RWPE2 (cell line): Measurements from ENCODE around the gene NAV2.

Experiments
- ATAC-seq: fragments of 200-7000 bp; cut with Tn5 transposase; 3 replicates; pipeline ENCODE4 v1.9.1; 2021; ENCODE audit warnings: low read depth
- DNase-seq: peaks from one replicate; pipeline ENCODE4 v3.0.0-alpha.2; 2020; ENCODE audit warnings: low spot score
- H3K27ac ChIP-seq: fragments of 450-650 bp; 2 replicates; pipeline ENCODE4 v1.5.1; 2017; ENCODE audit warnings: mild to moderate bottlenecking; ENCODE audit not compliant: poor library complexity, severe bottlenecking
- H3K27me3 ChIP-seq: fragments of 250-450 bp; sonication (Bioruptor Pico); 2 replicates; pipeline ENCODE4 v1.5.1; 2021; ENCODE audit warnings: mild to moderate bottlenecking, moderate library complexity; ENCODE audit not compliant: insufficient read depth, poor library complexity, severe bottlenecking
- H3K36me3 ChIP-seq: fragments of 250-450 bp; sonication (Bioruptor Pico); 2 replicates; pipeline ENCODE4 v1.5.1; 2020; ENCODE audit warnings: low read depth, mild to moderate bottlenecking, moderate library complexity
- H3K4me1 ChIP-seq: fragments of 250-450 bp; sonication (Bioruptor Pico); 2 replicates; pipeline ENCODE4 v1.5.1; 2021; ENCODE audit warnings: mild to moderate bottlenecking, moderate library complexity; ENCODE audit not compliant: insufficient read depth, poor library complexity, severe bottlenecking
- H3K4me3 ChIP-seq: fragments of 250-450 bp; sonication (Bioruptor Pico); 2 replicates; pipeline ENCODE4 v1.5.1; 2021; ENCODE audit warnings: mild to moderate bottlenecking, moderate library complexity; ENCODE audit not compliant: severe bottlenecking
- H3K9me3 ChIP-seq: fragments of 250-450 bp; sonication (Bioruptor Pico); 2 replicates; pipeline ENCODE4 v1.5.1; 2021; ENCODE audit warnings: mild to moderate bottlenecking, moderate library complexity; ENCODE audit not compliant: severe bottlenecking
- TF ChIP-seq, protein P1 (sequence below): fragments of 450-650 bp; IDR thresholded peaks from one replicate; pipeline ENCODE4 v1.5.1; 2017; ENCODE audit warnings: mild to moderate bottlenecking, moderate library complexity; ENCODE audit not compliant: poor library complexity, severe bottlenecking

The NAV2 gene

GRCh38 chr11:20042811-20043341, 330.2 kb downstream of the NAV2 start:
- Histone ChIP-seq H3K27me3 (no peaks in the 10 kb centered on the region), H3K27ac (no peak overlapping the region), H3K9me3 (no peaks in the 10 kb centered on the region), H3K4me3 (no peak overlapping the region), H3K36me3 (peaks cover 68% of the 10 kb centered on the region), H3K4me1 (peaks cover 22% of the 10 kb centered on the region)
- TF ChIP-seq, protein P1, sequence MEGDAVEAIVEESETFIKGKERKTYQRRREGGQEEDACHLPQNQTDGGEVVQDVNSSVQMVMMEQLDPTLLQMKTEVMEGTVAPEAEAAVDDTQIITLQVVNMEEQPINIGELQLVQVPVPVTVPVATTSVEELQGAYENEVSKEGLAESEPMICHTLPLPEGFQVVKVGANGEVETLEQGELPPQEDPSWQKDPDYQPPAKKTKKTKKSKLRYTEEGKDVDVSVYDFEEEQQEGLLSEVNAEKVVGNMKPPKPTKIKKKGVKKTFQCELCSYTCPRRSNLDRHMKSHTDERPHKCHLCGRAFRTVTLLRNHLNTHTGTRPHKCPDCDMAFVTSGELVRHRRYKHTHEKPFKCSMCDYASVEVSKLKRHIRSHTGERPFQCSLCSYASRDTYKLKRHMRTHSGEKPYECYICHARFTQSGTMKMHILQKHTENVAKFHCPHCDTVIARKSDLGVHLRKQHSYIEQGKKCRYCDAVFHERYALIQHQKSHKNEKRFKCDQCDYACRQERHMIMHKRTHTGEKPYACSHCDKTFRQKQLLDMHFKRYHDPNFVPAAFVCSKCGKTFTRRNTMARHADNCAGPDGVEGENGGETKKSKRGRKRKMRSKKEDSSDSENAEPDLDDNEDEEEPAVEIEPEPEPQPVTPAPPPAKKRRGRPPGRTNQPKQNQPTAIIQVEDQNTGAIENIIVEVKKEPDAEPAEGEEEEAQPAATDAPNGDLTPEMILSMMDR: no peak
- no peak for DNase-seq
- no peak for ATAC-seq

GRCh38 chr11:20043992-20044391, 331.4 kb downstream of the NAV2 start:
- Histone ChIP-seq H3K9me3 (no peaks in the 10 kb centered on the region), H3K4me3 (no peak overlapping the region), H3K36me3 (peaks cover 66% of the 10 kb centered on the region), H3K4me1 (peaks cover 22% of the 10 kb centered on the region), H3K27me3 (no peaks in the 10 kb centered on the region), H3K27ac (no peak overlapping the region)
- no peak for DNase-seq
- TF ChIP-seq, protein P1: no peak
- ATAC-seq: no peak

DNA sequence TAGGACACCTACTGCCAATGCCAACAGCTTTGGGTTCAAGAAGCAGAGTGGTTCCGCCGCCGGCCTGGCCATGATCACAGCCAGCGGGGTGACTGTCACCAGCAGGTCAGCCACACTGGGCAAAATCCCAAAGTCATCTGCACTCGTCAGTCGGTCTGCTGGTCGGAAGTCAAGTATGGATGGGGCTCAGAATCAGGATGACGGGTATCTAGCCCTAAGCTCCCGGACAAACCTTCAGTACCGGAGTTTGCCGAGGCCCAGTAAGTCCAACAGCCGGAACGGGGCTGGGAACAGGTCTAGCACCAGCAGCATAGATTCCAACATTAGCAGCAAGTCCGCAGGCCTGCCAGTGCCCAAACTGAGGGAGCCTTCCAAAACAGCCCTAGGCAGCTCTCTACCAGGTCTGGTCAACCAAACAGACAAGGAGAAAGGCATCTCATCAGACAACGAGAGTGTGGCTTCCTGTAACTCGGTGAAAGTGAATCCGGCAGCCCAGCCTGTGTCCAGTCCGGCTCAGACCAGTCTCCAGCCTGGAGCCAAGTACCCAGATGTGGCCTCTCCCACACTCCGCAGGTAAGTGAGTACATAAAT, 332.6 kb downstream of the NAV2 start:
- TF ChIP-seq, protein P1: no peak
- Histone ChIP-seq H3K9me3 (no peaks in the 10 kb centered on the region), H3K4me3 (no peak overlapping the region), H3K36me3 (peaks cover 68% of the 10 kb centered on the region), H3K27me3 (no peaks in the 10 kb centered on the region), H3K27ac (no peak overlapping the region), H3K4me1 (peaks cover 32% of the 10 kb centered on the region)
- no peak for DNase-seq
- no peak for ATAC-seq

DNA sequence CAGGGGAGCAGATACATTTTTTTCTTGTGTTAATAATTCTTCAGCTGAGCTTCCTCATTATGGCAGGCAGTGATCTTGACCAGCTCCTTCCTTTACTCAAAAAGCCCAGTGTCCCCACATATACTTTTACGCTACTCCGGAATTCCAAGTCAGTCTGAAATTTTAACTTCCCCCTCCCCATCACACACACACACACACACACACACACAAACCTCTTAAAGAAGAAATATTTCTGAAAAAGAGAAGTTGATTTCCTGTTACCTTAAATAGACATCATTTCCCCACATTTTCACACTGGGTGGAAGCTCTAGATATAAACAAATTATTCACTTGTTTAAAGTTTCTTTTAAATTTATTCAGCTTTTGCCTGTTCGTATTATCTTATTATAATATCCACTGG, 333.8 kb downstream of the NAV2 start:
- DNase-seq: no peak
- no peaks in the 10 kb centered on the region for H3K9me3 ChIP-seq
- H3K36me3 ChIP-seq: peaks cover 65% of the 10 kb centered on the region
- peaks cover 41% of the 10 kb centered on the region for H3K4me1 ChIP-seq
- H3K4me3 ChIP-seq: no peak overlapping the region
- no peak for ATAC-seq
- TF ChIP-seq, protein P1: no peak
- no peaks in the 10 kb centered on the region for H3K27me3 ChIP-seq
- H3K27ac ChIP-seq: peak overlapping the region; percentile 94

DNA sequence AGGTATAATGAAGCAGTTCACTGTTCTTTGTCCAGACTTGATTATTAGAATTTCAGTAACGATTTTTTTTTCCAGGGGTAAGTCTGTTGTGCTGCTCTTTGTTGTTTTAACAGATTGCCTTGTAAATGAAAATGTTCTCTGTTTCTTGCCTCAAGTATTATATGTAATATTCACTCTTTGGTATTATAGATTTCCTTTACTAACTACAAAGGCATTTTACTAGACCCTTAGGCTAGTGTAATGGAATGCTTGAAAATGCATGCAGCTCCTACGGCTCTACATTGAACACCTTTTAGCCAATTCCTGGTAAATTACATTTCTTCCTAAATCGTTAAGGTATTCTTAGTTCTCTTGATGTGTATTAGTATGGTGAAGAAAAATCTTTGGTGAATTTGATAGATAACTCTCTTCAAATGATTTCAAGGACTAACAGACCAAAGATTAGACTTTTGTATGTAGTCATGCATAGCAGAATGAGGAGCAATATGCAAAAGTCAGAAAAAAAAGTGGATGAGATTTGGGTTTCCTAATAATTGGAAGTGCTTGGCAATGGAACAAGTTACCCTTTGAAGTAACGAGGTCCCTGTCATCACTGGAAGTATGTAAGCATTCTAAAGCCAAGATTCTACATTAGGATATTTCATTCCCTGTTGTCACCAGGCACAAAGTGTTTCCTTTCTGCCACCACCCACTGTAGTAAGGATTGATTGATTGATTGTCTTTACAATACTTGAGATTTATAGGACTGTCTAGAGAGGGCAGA, 334.6 kb downstream of the NAV2 start:
- H3K9me3 ChIP-seq: no peaks in the 10 kb centered on the region
- peak overlapping the region; percentile 94 for H3K27ac ChIP-seq
- peaks cover 36% of the 10 kb centered on the region for H3K4me1 ChIP-seq
- peak; percentile 55; the same call in 2 of the 3 replicates for ATAC-seq
- no peak for DNase-seq
- no peak overlapping the region for H3K4me3 ChIP-seq
- no peaks in the 10 kb centered on the region for H3K27me3 ChIP-seq
- peaks cover 67% of the 10 kb centered on the region for H3K36me3 ChIP-seq
- TF ChIP-seq, protein P1: no peak
